Natural killer cell (primary cell): ENCODE results near the gene RUNX2. TPM values are rescaled to one million over a fixed set of nuclear protein-coding genes. Genes with fewer than 3 reads are reported as not detected.

ENCODE experiments used
- ATAC-seq, 3 donors: fragments of 150-1000 bp in 2 of 3; fragments of 200-7000 bp in 1 of 3; cut with Tn5 transposase; 1 replicate in 1 of 3; 2 replicates in 2 of 3; pipeline ENCODE4 v1.10.0; 2021; ENCODE audit warnings: mild to moderate bottlenecking in 2 of 3, moderate library complexity in 2 of 3
- DNase-seq, 2 donors: peaks; one replicate each; pipeline versions ENCODE4 v3.0.0 to v3.0.0-alpha.2; 2013 to 2021; ENCODE audit warnings: mixed read lengths in 1 of 2
- H3K27ac ChIP-seq: one replicate; pipeline ENCODE4 v1.5.1; 2013; ENCODE audit warnings: mild to moderate bottlenecking, low read length
- H3K27me3 ChIP-seq: one replicate; pipeline ENCODE4 v1.6.1; 2013; ENCODE audit warnings: low read length; ENCODE audit not compliant: control insufficient read depth, insufficient read depth
- H3K36me3 ChIP-seq: one replicate; pipeline ENCODE4 v1.6.1; 2013; ENCODE audit warnings: low read length; ENCODE audit not compliant: control insufficient read depth, insufficient read depth
- H3K4me1 ChIP-seq: one replicate; pipeline ENCODE4 v1.6.1; 2013; ENCODE audit warnings: low read length; ENCODE audit not compliant: control insufficient read depth, insufficient read depth
- H3K4me3 ChIP-seq: one replicate; pipeline ENCODE4 v1.5.1; 2013; ENCODE audit warnings: low read length
- H3K9me3 ChIP-seq: one replicate; pipeline ENCODE4 v1.6.1; 2013; ENCODE audit warnings: low read length; ENCODE audit not compliant: control insufficient read depth, insufficient read depth
- H3K27ac Mint-ChIP-seq, 2 donors: one replicate each; pipeline ENCODE4 v1.8.0; 2022; ENCODE audit warnings: mild to moderate bottlenecking in 2 of 2, mixed read lengths in 2 of 2, moderate library complexity in 1 of 2
- H3K27me3 Mint-ChIP-seq, 2 donors: one replicate each; pipeline ENCODE4 v1.8.0; 2022; ENCODE audit warnings: low read depth in 2 of 2, mixed read lengths in 2 of 2
- H3K36me3 Mint-ChIP-seq: one replicate; pipeline ENCODE4 v1.8.0; 2022; ENCODE audit warnings: mixed read lengths
- H3K4me1 Mint-ChIP-seq, 2 donors: one replicate each; pipeline ENCODE4 v1.8.0; 2022; ENCODE audit warnings: mixed read lengths in 2 of 2
- H3K4me3 Mint-ChIP-seq: one replicate; pipeline ENCODE4 v1.8.0; 2022; ENCODE audit warnings: mild to moderate bottlenecking, moderate library complexity, mixed read lengths
- H3K9me3 Mint-ChIP-seq, 2 donors: one replicate each; pipeline ENCODE4 v1.8.0; 2022; ENCODE audit warnings: mixed read lengths in 2 of 2
- WGBS: methylation state at CpG from one replicate; pipeline ENCODE4 v1.1.7; 2013; ENCODE audit warnings: missing lambda C conversion rate; ENCODE audit not compliant: insufficient coverage; 5-methylcytosine and 5-hydroxymethylcytosine counted together
- intact Hi-C: fragments of 100-400 bp; cut with micrococcal nuclease; formaldehyde crosslinking; loops from one replicate; pipeline ENCODE4 v1.14.2; 2022
- total RNA-seq, 4 donors: library from RNA; stranded (reverse); fragments of 120-200 nt in 1 of 4; gene quantifications; one replicate each; pipeline versions ENCODE4 v1.2.3 to v1.2.4, GENCODE V29; 2013 to 2022
- TF ChIP-seq, protein P1 (sequence below): fragments of 200-600 bp; IDR thresholded peaks from one replicate; pipeline ENCODE4 v1.8.0; 2022; ENCODE audit warnings: antibody characterized with exemption

The RUNX2 gene
- total RNA-seq, 3 donors from 2014 or later (not counting 1 experiment from before 2014, with no cell fraction given) = 5.0 to 19.2 (median 7.0) TPM

DNA sequence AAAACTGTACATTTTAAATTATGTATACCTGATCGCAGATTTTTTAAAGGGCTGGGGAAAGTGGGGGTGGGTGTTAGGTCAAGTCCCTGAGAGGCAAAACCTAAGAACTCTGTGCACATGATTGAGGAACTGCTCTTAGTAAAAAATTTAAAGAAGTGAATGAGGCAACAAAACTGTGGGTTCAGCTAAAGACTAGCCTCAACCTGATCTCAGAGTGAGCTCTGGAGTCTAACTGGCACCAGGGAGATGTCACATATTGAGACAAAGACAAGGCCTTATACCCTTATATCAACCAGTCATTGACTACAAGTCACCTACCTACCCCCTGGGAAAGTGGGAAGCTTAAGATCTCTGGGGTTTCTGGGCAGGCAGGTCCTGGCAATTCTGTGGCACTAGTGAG, 27.4 kb upstream of the RUNX2 start:
- DNase-seq (no peak), ATAC-seq (no peak)
- no peaks in the 10 kb centered on the region for H3K9me3 Mint-ChIP-seq
- no peaks in the 10 kb centered on the region for H3K4me1 ChIP-seq
- H3K9me3 ChIP-seq = no peaks in the 10 kb centered on the region
- intact Hi-C loops = no loop called here
- H3K36me3 Mint-ChIP-seq = no peaks in the 10 kb centered on the region
- H3K27me3 ChIP-seq = no peaks in the 10 kb centered on the region
- H3K36me3 ChIP-seq = no peaks in the 10 kb centered on the region
- H3K27ac Mint-ChIP-seq = no peak overlapping the region
- H3K4me1 Mint-ChIP-seq = no peaks in the 10 kb centered on the region
- no peak overlapping the region for H3K27ac ChIP-seq
- no peak overlapping the region for H3K4me3 ChIP-seq
- H3K4me3 Mint-ChIP-seq = no peak overlapping the region
- TF ChIP-seq, protein P1, sequence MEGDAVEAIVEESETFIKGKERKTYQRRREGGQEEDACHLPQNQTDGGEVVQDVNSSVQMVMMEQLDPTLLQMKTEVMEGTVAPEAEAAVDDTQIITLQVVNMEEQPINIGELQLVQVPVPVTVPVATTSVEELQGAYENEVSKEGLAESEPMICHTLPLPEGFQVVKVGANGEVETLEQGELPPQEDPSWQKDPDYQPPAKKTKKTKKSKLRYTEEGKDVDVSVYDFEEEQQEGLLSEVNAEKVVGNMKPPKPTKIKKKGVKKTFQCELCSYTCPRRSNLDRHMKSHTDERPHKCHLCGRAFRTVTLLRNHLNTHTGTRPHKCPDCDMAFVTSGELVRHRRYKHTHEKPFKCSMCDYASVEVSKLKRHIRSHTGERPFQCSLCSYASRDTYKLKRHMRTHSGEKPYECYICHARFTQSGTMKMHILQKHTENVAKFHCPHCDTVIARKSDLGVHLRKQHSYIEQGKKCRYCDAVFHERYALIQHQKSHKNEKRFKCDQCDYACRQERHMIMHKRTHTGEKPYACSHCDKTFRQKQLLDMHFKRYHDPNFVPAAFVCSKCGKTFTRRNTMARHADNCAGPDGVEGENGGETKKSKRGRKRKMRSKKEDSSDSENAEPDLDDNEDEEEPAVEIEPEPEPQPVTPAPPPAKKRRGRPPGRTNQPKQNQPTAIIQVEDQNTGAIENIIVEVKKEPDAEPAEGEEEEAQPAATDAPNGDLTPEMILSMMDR = no peak
- 100% methylated on average over 1 of the region's 1 CpG for WGBS
- no peaks in the 10 kb centered on the region for H3K27me3 Mint-ChIP-seq

DNA sequence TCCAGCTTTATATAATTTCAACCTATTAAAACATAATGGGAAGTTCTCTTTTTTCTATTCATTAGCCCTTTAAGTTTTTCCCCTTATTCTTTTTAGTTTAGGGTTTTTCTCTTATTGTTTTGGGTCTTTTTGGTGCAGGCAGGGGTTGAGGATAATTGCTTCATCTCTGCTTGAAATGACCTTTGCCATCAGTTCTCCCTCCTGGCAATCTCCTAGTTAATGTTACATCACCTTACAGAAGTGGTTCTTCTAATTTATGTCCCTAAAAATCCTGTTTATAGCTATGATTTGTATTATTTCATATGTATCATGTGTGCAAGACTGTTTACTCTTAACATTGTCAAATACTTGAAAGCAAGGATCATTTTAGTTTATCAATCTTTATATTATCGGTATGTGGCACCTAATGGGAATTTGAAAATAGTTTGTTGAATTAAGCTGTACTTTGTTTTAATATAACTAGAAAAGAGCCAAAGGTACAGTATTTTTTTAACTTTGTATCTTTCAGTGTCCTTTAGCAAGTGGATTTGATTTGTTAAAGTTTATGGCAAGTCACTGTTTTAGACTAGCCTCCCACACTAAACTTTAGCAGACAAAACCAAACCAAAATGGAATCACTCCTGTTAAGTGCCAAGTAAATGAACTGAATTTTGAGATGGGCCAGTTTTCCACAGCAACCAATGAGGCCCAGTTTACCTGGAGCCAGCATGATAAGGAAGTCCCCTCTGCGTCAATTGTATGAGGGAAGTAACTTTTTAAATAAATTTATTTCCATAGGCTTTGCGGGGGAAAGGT, 26.6 kb upstream of the RUNX2 start:
- H3K9me3 ChIP-seq = no peaks in the 10 kb centered on the region
- 0% methylated on average over 1 of the region's 3 CpGs for WGBS
- H3K36me3 ChIP-seq = no peaks in the 10 kb centered on the region
- Mint-ChIP-seq H3K27ac (no peak overlapping the region), H3K4me1 (no peaks in the 10 kb centered on the region), H3K9me3 (no peaks in the 10 kb centered on the region), H3K4me3 (no peak overlapping the region), H3K27me3 (no peaks in the 10 kb centered on the region), H3K36me3 (no peaks in the 10 kb centered on the region)
- intact Hi-C loops = no loop called here
- DNase-seq (no peak), ATAC-seq (no peak)
- no peaks in the 10 kb centered on the region for H3K4me1 ChIP-seq
- TF ChIP-seq, protein P1 = no peak
- no peak overlapping the region for H3K4me3 ChIP-seq
- H3K27me3 ChIP-seq = no peaks in the 10 kb centered on the region
- H3K27ac ChIP-seq = no peak overlapping the region

DNA sequence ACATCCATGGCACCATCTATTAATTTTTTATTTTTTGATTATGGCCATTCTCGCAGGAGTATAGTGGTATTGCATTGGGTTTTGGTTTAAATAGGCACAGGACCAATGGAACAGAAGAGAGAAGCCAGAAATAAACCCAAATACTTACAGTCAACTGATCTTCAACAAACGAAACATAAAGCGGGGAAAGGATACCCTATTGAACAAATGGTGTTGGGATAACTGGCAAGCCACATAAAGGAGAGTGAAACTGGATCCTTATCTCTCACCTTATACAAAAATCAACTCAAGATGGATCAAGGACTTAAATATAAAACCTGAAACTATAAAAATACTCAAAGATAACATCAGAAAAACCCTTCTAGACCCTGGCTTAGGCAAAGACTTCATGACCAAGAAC, 25.3 kb upstream of the RUNX2 start:
- H3K27ac Mint-ChIP-seq = no peak overlapping the region
- H3K27me3 Mint-ChIP-seq = no peaks in the 10 kb centered on the region
- Histone ChIP-seq H3K9me3 (no peaks in the 10 kb centered on the region), H3K4me1 (no peaks in the 10 kb centered on the region), H3K4me3 (no peak overlapping the region), H3K27me3 (no peaks in the 10 kb centered on the region), H3K36me3 (no peaks in the 10 kb centered on the region), H3K27ac (no peak overlapping the region)
- ATAC-seq (no peak), DNase-seq (no peak)
- no peaks in the 10 kb centered on the region for H3K36me3 Mint-ChIP-seq
- intact Hi-C loops = no loop called here
- TF ChIP-seq, protein P1 = no peak
- no CpG with 5 or more reads among the region's 3 CpGs for WGBS
- H3K4me3 Mint-ChIP-seq = no peak overlapping the region
- no peaks in the 10 kb centered on the region for H3K9me3 Mint-ChIP-seq
- no peaks in the 10 kb centered on the region for H3K4me1 Mint-ChIP-seq

DNA sequence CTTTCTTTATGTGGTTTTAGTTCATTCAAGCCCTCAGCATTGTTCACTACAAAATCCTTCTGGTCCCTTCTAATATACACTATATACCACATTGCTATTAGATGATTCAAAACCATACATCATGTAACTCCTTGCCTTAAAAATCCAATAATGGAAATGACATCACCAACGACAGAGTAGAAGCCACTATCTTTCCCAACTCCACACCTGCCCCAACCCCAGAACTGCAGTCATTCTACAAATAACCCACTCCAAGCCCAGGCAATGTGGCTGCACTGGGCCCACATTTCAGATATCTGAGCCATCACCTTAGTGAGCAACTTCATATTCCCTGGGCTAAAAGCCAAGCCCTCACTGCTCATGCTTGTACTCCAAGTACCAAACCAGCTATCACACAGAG, 22.6 kb upstream of the RUNX2 start:
- Mint-ChIP-seq H3K9me3 (no peaks in the 10 kb centered on the region), H3K27ac (no peak overlapping the region), H3K36me3 (no peaks in the 10 kb centered on the region), H3K4me1 (peaks cover 12 to 13% of the 10 kb centered on the region in 2 donors), H3K27me3 (no peaks in the 10 kb centered on the region), H3K4me3 (no peak overlapping the region)
- H3K27me3 ChIP-seq = no peaks in the 10 kb centered on the region
- no peak overlapping the region for H3K4me3 ChIP-seq
- TF ChIP-seq, protein P1 = no peak
- H3K9me3 ChIP-seq = no peaks in the 10 kb centered on the region
- H3K36me3 ChIP-seq = no peaks in the 10 kb centered on the region
- ATAC-seq (no peak), DNase-seq (no peak)
- H3K27ac ChIP-seq = no peak overlapping the region
- intact Hi-C loops = no loop called here
- H3K4me1 ChIP-seq = peaks cover 9% of the 10 kb centered on the region
- WGBS = 82% methylated on average over 1 of the region's 1 CpG
